Stimulated activated CD4-positive, alpha-beta T cell treated with anti-CD3 and anti-CD28 coated beads, Interleukin-15, amount 100 ng/mL, for 48 hours (primary cell): ENCODE results near the gene POT1.

Experiments
- DNase-seq, 2 donors: peaks; one replicate each; pipeline ENCODE4 v3.0.0-alpha.2; 2020; ENCODE audit warnings: low read depth in 2 of 2

The POT1 gene

DNA sequence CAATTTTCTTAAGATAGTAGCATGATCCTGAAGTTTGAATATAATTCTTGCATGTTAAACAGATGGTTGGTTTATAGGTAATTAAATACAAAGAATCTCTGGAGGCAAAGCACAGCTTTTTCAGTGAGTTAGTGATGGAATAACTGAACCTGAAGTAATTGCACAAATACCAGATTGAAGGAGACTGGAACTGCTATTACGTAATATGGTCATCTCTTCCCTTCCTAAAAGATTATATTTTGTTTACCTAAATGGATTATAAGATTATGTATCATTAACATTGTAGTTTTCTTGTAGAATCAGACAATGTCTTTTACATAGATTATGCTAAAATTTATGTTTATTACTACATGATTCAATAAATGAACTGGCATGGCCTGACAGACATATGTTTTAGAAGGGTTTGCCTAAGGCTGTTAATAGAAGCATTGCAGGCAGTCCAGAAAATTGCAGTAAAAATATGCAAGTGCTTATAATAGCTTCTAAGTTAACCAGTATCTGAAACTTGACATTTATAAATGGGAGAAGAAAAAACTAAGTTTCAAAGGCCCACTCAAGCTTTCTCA, 128.2 kb downstream of the POT1 start:
- DNase-seq: no peak

DNA sequence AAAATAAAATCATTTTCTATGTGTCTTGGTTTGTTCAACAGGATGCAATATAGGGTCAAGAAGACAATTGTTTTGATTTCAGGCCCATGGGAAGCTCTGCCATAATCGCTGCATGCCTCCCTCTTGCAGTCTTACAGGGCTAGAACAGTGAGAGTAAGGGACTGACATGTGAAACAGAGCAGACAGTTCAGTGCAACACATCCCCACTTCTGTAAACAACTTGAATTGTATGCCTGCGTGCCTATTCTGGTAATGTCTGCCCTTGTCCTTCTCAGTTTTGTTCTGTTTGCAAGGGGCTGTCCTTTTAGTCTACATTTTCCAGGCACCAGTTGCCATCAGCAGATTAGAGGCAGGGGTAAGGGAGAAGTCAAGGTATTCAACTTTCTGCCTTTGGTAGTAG, 129.2 kb downstream of the POT1 start:
- no peak for DNase-seq

DNA sequence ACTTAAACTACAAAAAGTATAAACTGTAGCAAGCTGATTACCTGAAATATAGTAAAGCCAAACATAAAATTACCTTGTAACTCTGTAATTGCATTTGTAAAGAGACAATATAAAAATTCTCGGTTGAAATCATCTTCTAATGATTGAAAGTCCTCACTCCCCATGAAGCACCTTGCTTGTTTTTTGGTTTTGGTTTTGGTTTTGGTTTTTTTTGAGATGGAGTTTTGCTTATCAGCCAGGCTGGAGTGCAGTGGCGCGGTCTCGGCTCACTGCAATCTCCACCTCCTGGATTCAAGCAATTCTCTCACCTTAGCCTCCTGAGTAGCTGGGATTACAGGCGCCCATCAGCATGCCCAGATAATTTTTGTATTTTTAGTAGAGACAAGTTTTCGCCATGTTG, 130.2 kb downstream of the POT1 start:
- DNase-seq: no peak

DNA sequence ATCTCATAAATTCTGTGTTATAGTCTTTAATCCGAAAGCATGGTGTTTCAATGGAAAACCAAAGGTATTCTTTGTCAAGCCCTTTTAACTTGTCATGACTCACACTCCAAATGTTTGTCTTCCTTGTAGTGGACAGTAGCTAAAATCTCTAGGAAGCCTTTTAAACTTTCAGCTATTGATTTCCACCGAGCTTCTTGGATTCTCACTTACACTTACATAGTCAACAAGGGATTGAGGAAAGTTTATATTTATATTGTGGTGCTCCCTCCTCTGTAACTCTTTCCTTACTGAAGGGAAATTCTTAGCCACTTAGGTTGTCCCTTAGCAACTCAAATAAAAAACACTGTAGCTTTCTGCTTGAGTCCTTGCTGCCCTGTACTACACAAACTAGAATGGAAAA, 132.9 kb downstream of the POT1 start:
- no peak for DNase-seq

DNA sequence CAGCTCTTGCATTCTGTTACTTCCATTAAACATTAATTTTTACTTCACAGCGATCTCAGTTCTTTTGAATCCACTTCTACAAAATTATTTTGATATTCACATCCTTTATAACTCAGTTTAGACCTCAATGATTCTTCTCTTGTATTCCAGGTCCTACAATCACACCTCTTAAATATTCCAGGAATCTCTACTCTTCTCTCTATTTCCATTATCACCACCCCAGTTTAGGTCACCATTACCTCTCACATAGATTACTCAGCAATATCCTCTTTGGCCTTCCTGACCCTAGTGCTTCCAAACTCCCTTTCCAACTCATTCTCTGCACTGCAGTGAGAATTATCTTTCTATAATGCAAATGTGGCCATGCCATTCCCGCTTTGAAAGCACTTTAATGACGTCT, 136.9 kb downstream of the POT1 start:
- no peak for DNase-seq

- DNase-seq: no peak
These were observed 137.6 kb downstream of the POT1 start for GRCh38 chr7:124792002-124792401.

DNA sequence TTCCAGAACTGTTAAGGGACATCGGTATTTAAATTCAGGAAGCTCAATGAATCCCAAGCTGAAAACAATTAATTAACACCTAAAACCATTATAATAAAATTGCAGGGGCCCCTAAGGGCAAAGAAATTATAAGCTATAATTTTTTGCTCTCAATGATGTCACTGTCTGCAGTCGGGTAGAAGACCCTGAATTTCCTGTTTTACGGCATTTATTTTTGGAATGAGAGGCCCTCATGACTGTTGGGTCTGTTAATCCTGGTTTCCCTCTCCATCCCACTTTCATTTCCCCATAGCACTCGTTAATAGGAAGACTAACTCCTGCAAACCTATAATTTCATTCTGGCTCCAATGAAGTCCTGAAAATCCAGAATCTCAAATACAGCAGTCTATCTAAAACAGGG, 138.2 kb downstream of the POT1 start:
- no peak for DNase-seq

DNA sequence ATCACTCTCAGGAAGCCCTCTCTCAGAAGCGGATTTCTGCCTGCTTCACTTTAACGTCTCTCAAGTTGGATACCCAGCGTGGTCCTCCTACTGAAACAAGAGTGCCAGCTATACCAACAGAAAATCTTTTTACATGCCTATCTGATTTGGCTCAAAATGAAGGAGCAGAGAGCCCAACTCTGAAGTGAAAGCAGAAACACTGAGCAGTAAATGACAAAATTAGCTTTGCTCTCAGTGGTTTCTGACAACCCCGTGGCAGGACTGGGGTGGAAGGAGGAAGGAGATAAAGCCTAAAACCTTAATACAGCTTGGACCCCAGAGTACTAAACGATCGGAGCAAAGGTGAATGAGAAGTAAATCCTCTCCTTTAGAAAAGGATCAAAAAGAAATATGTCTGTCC, 139.0 kb downstream of the POT1 start:
- no peak for DNase-seq

DNA sequence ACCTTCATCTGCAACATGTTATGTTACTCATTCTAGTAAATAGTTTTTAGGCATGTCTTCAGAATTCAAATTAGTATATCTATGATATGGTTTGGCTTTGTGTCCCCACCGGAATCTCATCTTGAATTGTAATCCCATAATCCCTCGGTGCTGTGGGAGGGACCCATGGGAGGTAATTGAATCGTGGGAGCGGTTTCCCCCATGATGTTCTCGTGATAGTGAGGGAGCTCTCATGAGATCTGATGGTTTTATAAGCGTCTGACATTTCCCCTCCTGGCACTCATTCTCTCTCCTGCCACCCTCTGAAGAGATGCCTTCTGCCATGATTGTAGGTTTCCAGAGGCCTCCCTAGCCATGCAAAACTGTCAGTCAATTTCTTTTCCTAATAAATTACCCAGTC, 143.6 kb downstream of the POT1 start:
- no peak for DNase-seq

- peak in 1 of 2 donors; percentile 4 for DNase-seq
These were observed 144.5 kb downstream of the POT1 start for GRCh38 chr7:124784879-124785818.

DNA sequence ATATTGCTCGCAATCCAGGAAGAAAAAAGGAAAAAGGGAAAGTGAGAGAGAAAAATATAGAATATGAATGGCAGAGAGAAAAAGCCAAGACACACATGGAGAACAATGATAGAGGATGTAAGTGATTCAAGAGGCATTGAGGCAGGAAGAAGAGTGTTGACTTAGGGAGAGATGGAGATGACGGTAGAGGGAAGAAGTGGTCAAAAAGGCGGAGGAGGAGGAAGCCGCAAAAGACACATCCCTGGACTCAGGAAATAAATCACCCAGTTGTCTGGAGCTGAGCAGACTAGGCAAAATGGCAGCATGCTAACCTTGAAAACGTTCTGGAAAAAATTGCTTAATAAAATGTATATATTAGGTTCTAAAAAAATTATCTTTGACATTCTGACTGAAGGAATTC, 146.4 kb downstream of the POT1 start:
- DNase-seq: no peak

GRCh38 chr7:124781907-124782734, 147.5 kb downstream of the POT1 start:
- DNase-seq: no peak

- DNase-seq: no peak
These were observed 148.2 kb downstream of the POT1 start for GRCh38 chr7:124781418-124781817.

DNA sequence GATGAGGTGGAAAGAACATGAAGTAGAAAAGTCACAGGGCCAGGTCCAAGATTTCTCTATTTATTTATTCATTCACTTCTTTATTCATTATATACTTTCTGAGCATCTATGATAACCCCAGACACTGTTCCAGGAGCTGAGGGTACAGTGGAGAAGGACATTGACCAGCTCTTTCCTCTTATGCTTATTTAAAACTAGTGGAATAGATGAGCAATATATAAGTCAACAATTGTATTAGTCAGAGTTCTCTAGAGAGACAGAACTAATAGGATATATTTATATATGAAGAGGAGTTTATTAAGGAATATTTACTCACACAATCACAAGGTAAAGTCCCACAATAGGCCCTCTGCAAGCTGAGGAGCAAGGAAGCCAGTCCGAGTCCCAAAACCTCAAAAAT, 149.0 kb downstream of the POT1 start:
- no peak for DNase-seq

- no peak for DNase-seq
These were observed 149.6 kb downstream of the POT1 start for GRCh38 chr7:124780056-124780455.

DNA sequence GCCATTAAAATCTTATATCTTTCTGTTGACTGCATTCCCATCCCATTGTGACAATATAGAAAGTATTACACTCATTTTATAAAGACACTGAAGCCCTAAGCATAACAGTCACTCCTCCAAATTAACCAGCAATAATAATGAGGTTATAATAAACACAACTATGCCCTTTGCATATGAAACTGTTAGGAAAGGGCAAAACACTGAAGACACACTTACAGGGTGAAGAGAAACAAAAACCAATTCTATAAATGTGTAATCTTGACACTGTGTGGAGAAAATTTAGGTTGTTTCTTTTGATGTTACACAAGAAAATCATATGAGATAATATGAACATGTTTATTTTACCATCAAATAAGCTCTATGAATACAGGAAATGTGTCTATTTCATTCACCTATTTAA, 150.0 kb downstream of the POT1 start:
- no peak for DNase-seq

DNA sequence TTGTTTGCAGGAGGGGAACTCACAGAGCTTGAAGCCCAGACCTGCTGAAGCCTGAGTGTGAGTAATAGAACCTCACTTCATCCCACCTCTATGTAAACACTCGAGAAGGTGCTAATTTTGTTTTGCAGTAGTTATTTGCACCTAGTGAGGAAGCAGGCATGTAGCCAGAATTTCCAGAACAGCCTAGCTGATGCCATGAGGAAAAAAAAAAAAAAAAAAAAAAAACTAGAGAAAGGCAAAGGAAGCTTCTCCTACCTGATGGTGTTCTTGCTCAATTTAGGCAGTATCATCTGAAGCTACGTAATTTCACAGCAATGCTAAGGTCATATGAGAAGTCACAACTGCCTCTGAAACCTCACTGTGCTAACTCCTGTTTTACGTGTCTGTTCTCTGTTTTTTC, 150.4 kb downstream of the POT1 start:
- no peak for DNase-seq

GRCh38 chr7:124777268-124777667, 152.4 kb downstream of the POT1 start:
- DNase-seq: no peak

GRCh38 chr7:124776153-124776552, 153.5 kb downstream of the POT1 start:
- no peak for DNase-seq

DNA sequence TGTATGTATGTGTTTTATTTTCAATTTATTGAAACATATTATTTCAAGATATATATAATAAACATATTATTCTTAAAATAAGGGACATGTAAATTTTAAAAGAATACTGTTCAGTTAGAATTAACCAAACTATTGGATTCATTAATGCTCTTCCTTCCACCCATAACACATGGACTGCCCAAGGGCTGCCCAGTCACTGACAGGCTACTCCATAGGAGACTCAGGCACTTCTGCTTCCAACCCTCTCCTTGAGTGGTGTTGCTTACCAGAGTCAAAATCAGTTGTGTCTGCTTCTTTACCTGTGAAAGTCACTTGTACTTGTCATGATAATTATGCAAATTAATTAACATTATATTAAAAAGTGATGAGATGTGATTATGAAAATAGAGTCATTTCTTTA, 154.2 kb downstream of the POT1 start:
- no peak for DNase-seq

- no peak for DNase-seq
These were observed 155.7 kb downstream of the POT1 start for GRCh38 chr7:124773938-124774337.

DNA sequence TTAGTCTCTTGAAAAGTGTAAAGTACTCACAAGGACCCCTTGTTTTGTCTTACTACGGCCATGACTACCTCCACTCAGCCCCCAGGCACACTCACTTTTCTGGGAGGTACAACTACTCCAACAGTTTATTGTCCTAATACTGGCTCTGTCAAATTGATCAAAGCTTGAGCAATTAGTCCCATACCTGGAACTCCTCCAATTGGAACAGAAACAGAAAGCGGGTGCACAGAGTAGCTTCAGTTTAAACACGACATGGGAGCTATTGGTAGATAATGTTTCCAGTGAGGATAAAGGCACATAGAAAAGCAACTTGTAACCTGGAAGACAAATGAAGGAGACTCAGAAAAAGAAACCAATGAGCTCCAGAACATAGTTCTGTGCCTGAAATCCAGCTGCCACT, 156.3 kb downstream of the POT1 start:
- no peak for DNase-seq
